ENCODE measurements around the gene TTLL7.

TTLL7 gene

DNA sequence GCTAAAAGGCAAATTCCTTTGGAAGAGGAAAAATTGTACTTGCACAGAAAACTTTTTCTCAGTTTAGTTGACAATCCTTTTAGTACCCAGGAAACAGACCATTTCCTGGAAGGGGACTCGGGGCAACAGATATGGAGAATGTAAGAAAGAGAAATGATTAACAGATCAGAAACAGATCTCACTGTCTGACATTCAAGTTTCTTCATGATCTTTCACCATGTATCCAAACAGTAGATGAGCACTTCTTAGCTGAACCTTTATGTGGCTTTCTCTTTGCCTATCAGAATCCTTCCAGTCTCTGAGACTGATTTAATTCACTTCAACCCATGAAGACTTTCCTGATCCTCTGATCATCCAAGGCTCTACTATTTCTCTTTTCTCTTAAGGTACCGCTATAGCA lies 2.7 kb downstream of the TTLL7 start:
- H3K4me3 ChIP-seq (ENCODE audit: insufficient read depth, low read length, poor library complexity, severe bottlenecking): no peak overlapping the region
- TF ChIP-seq CTCF (IDR thresholded peaks at IDR 0.05; ENCODE audit: insufficient read depth, low read length, poor library complexity, severe bottlenecking) (no peak), EZH2phosphoT487 (conservative IDR thresholded peaks at IDR 0.05; ENCODE audit: low read length) (no peak)
- no peak overlapping the region for H3K27ac ChIP-seq (ENCODE audit: low read depth, low read length)

DNA sequence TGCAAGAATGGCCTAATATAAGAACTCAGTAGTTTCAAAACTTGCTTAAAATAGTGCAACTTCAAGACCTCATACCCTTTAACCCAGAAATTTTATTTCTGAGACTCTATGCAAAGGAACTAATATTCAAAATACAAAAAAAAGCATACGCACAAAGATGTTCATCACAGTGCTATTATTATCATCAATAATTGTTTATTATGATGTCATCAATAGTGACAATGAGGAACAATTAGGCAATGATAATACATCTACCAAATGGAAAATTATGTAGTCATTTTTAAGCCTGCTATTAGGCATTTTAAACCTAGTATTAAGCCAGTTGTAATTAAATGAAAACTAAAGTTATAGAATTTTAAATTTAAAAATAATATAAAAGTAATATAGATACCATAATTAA lies 3.3 kb downstream of the TTLL7 start:
- TF ChIP-seq EZH2phosphoT487 (conservative IDR thresholded peaks at IDR 0.05; ENCODE audit: low read length): no peak
- TF ChIP-seq CTCF (IDR thresholded peaks at IDR 0.05; ENCODE audit: insufficient read depth, low read length, poor library complexity, severe bottlenecking): no peak
- Histone ChIP-seq H3K4me2 (ENCODE audit: low read depth, low read length, poor library complexity, severe bottlenecking) (no peak overlapping the region), H2AFZ (ENCODE audit: low read depth, low read length, severe bottlenecking) (no peak overlapping the region), H3F3A (ENCODE audit: insufficient read depth) (0 out of 2 replicates have a peak, but pooled peaks cover 5% of the 10 kb centered on the region), H3K36me3 (ENCODE audit: low read length) (no peaks in the 10 kb centered on the region), H3K9ac (ENCODE audit: low read length) (no peak overlapping the region), H3K4me3 (ENCODE audit: insufficient read depth, low read length, poor library complexity, severe bottlenecking) (no peak overlapping the region), H3K27ac (ENCODE audit: low read depth, low read length) (no peak overlapping the region), H4K20me1 (ENCODE audit: low read depth, low read length) (no peaks in the 10 kb centered on the region), H3K9me3 (ENCODE audit: insufficient read depth, low read length) (no peaks in the 10 kb centered on the region), H3K79me2 (ENCODE audit: insufficient read depth, low read length) (no peaks in the 10 kb centered on the region), H3K9me2 (replicated peaks; ENCODE audit: insufficient read depth, low read length) (no peaks in the 10 kb centered on the region), H3K27me3 (ENCODE audit: low read length) (no peaks in the 10 kb centered on the region)

More for the DNA sequence above, 2.7 kb downstream of the TTLL7 start:
- Histone ChIP-seq H3K79me2 (ENCODE audit: insufficient read depth, low read length) (no peaks in the 10 kb centered on the region), H3K9me2 (replicated peaks; ENCODE audit: insufficient read depth, low read length) (no peaks in the 10 kb centered on the region), H3K27me3 (ENCODE audit: low read length) (no peaks in the 10 kb centered on the region), H3K9ac (ENCODE audit: low read length) (no peak overlapping the region), H2AFZ (ENCODE audit: low read depth, low read length, severe bottlenecking) (no peak overlapping the region), H3K4me2 (ENCODE audit: low read depth, low read length, poor library complexity, severe bottlenecking) (no peak overlapping the region), H3F3A (ENCODE audit: insufficient read depth) (0 out of 2 replicates have a peak, but pooled peaks cover 5% of the 10 kb centered on the region), H3K9me3 (ENCODE audit: insufficient read depth, low read length) (no peaks in the 10 kb centered on the region), H4K20me1 (ENCODE audit: low read depth, low read length) (no peaks in the 10 kb centered on the region), H3K36me3 (ENCODE audit: low read length) (no peaks in the 10 kb centered on the region)

- H3K4me3 ChIP-seq (ENCODE audit: insufficient read depth, low read length, poor library complexity, severe bottlenecking): no peak overlapping the region
- H3K79me2 ChIP-seq (ENCODE audit: insufficient read depth, low read length): no peaks in the 10 kb centered on the region
- H3K9me3 ChIP-seq (ENCODE audit: insufficient read depth, low read length): no peaks in the 10 kb centered on the region
- H3F3A ChIP-seq (ENCODE audit: insufficient read depth): 0 out of 2 replicates have a peak, but pooled peaks cover 5% of the 10 kb centered on the region
- H3K9ac ChIP-seq (ENCODE audit: low read length): no peak overlapping the region
- H3K36me3 ChIP-seq (ENCODE audit: low read length): no peaks in the 10 kb centered on the region
- no peak overlapping the region for H3K4me2 ChIP-seq (ENCODE audit: low read depth, low read length, poor library complexity, severe bottlenecking)
- H3K27ac ChIP-seq (ENCODE audit: low read depth, low read length): no peak overlapping the region
- no peaks in the 10 kb centered on the region for H3K9me2 ChIP-seq (replicated peaks; ENCODE audit: insufficient read depth, low read length)
- no peaks in the 10 kb centered on the region for H3K27me3 ChIP-seq (ENCODE audit: low read length)
- H2AFZ ChIP-seq (ENCODE audit: low read depth, low read length, severe bottlenecking): no peak overlapping the region
- no peak for TF ChIP-seq CTCF (IDR thresholded peaks at IDR 0.05; ENCODE audit: insufficient read depth, low read length, poor library complexity, severe bottlenecking)
- TF ChIP-seq EZH2phosphoT487 (conservative IDR thresholded peaks at IDR 0.05; ENCODE audit: low read length): no peak
- H4K20me1 ChIP-seq (ENCODE audit: low read depth, low read length): no peaks in the 10 kb centered on the region
Observed at GRCh38 chr1:83994111-83994510, 4.8 kb downstream of the TTLL7 start.
